ENCODE measurements around the gene HLA-DRB5. TPM values are rescaled to one million over a fixed set of nuclear protein-coding genes. Genes with fewer than 3 reads are reported as not detected.
"Not testable (repeated sequence)": the region's sequence is repeated elsewhere in the genome, so short reads cannot be mapped to it uniquely, and the experiment has no call there.

HLA-DRB5 gene
- polyA plus RNA-seq, 10 donors: 1.1 to 19.3 (median 2.9) TPM

DNA sequence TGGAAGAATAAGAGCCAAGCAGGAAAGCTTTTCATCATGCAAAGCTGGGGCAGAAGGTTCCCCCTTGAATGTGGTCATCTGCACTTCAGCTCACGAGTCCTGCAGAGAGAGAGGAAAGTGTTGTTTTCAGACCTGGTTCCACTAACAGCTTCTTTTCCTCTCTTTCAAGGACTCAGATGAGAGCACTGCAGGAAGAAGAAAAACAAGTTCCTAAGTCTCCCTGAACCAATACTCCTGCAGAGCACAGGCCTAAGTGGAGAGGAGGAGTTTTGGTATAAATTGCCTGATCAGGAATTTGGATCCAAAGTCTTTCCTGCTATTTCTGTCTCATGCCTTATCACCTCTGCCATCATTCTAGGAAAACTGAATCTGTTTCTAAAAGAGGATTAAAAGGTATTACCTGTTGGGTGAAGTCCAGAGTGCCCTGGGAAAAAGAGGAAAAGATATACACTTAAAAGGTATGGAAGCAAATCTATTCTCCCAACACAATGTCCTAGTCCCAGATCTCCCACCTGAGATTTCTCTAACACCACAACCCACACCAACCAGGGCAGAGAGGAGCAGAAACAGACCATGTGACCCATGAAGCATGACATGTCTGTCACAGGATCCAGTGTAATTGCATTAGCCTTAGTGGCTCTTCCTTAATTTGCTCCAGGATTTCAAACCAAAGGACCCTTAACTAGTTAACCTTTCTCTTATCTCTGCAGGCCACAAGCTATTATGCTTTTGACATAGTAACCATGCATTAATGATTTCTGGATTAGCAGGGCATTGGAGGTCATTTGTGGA, 12.2 kb downstream of the HLA-DRB5 start:
- DNase-seq: no peak

DNA sequence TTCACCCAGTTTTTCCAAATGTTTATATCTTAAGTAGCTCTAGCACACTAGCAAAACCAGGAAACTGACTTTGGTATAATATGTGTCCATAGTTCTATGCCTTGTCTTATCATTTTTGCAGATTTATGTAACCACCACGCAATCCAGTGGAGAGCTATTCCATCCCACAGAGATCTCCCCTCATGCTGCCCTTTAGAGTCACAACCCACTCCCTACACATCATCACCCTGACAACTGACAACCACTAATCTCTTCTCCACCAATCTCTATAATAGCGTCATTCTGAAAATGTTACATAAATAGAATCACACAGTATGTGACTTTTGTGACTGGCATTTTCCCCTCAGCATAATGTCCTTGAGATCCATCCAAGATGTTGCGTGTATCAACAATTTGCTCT, 29.1 kb downstream of the HLA-DRB5 start:
- DNase-seq: no peak

DNA sequence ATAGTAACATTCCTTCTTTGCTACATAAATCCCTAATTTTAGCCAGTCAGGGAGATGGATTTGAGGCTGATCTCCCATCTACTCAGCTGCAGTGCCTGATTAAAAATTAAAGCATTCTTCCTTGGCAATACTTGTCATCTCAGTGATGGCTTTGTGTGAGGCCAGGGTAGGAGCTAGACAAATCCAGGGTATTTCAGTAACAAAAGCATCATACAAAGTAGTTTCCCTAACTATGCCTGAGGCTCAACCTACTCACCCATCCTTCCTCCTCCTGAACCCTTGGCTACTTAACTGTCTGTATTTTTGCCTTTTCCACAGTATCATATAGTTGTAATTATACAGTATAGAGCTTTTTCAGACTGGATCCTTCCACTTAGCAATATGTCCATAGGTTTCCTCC, 37.7 kb downstream of the HLA-DRB5 start:
- no peak for DNase-seq

DNA sequence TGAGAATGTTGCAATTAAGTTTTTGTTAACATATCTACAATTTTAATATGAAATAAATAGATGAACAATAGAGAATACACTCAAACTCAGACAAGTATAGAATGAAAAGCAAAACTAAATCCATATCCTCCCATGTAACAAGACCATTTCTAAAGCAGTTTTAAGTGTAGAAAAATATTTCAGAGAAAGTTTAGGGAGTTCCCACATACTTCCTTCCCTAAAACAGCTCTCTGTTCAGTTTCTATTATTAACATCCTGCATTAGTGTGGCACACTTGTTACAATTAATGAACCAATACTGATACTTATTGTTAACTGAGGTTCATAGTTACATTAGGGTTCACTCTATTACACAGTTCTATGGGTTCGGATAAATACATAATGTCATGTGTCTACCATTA, 38.4 kb downstream of the HLA-DRB5 start:
- DNase-seq: no peak

DNA sequence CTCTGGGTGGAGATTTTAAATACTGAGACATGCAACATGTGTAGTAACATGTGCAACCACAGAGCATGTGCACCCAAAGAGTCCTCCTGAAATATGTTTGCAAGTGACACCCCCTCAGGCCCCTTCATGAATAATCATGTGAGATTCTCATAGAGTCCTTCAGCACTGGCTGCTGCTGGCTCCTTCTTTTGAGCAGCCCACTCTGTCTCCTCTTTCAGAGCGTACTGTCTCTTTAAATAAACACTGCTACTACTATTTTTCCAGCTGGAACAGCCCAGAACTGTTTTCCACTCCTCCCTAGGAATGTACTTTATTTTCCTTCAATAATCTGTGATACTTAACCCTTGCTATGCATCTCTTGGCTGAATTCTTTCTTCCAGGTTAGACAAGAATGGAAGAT, 42.0 kb downstream of the HLA-DRB5 start:
- DNase-seq: no peak

DNA sequence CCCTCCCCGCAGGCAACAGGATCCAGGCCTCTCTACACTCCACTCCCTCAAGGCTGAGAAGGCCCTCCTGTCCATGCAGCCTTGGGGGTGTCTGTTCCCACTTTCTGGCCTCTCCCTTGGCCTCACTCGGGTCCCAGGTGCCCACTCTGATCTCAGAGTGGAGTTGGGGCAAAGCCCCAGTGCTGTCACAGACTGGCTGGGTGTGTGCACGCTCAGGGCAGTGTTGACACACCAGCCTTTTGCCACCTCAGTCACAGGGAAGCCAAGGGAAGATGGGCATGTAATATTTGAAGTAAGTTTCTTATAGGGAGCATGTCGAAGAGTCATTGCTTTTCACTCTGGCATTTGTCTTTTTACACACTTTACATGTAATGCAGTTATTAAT, 45.5 kb downstream of the HLA-DRB5 start:
- no peak for DNase-seq

DNA sequence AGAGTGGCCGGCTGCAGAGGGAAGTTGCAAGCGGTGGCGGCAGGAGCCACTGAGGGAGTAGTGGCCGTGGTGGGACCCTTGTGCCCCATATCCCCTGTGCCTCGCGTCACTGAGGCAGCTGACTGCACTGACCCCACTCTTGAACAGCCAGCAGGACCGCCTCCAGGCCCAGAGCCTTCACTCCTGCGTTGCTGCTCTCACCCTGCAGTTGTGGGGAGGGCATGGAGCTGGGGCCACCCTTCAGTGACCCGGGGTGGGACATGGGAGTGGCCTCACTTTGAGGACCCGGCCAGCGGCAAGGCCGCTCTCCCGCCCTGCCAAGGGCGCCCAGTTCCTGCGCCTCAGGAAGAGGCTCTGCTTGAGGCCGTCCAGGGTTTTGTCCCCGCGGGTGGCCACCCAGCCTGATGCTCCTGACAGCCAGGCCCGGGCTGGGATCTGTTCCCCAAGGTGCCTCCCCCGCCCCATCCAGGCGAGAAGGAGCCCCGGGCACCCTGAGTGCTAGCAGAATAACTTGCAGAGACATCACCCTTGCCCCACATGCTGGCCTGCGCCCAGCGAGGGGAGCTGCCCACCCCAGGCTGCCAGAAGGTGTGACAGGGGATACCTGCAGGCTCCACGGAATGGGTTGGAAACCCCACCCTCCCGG, 46.0 kb downstream of the HLA-DRB5 start:
- DNase-seq: no peak

DNA sequence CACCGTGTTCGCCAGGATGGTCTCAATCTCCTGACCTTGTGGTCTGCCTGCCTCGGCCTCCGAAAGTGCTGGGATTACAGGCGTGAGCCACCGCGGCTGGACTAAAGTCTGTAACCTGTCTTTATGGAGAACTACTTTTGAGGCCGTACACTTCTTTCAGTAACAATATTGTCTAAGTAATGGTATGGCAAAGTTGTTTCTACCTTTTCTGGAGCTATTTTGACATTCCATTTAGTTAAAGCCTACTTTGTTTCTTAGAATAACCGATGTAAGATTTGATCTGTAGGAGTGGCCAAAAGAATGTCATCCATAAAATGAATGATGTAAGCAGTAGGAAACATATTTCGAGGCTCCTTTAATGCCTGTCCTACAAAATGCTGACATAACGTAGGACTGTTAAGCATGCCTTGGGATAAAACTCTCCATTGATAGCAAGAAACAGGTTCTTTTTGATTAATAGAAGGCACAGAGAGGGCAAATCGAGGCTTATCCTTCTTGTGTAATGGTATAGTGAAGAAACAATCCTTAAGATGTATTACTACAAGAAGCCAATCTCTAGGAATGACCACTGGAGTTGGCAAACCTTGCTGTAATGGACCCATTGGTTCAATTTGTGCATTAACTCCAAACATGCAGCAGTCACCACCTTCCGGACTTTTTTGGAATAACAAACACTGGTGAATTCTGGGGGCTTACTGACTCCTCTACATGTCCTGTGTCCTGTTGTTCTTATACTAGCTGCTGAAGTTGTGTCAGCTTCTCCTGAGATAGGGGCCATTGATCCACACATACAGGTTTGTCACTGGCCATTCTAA, 54.5 kb downstream of the HLA-DRB5 start:
- DNase-seq: no peak

DNA sequence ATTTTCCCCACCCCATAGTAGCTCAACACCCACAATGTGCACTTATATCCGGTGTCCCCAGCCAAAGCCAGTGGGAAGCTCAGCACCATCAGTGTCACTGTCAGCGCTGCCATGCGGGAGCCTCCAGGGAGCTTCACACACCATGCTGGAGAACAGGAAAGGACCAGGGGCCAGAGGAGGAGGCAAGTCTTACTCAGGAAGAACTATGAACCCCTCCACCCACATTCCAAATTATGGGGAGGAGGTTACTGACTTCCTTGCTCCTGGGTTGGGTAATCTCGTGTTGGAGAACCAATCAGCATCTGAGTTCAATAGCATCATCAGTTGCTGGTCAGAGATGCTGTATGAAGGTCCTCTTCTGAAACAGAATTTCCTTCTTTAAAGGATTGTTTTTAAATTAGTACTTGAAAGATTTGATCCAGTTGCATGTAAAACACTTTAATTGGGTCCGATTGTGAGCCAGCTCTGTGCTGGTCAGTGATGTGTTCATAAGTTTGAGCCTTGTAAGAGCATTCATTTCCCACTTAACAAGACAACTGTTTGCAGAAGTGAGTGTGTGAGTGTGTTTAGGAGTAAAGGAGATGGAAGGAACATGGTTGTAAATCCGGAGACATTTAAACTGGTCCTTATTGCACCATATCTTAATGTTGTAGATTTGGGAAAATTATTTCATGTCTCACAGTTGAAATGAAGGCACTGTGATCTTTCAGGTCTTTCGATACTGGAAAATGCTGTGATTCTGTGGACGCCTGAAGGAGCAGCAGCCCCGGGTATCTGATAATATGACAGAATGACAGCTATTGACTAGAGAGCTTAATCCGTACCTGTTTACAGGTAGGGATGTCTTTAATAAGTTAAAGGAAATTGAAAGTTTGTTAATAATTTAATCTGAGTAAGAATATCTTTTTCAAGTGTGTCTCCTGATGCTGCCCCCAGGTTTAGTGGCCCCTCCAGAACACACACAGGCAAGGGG, 56.4 kb downstream of the HLA-DRB5 start:
- peak in 1 of 3 donors; percentile 15 for DNase-seq

DNA sequence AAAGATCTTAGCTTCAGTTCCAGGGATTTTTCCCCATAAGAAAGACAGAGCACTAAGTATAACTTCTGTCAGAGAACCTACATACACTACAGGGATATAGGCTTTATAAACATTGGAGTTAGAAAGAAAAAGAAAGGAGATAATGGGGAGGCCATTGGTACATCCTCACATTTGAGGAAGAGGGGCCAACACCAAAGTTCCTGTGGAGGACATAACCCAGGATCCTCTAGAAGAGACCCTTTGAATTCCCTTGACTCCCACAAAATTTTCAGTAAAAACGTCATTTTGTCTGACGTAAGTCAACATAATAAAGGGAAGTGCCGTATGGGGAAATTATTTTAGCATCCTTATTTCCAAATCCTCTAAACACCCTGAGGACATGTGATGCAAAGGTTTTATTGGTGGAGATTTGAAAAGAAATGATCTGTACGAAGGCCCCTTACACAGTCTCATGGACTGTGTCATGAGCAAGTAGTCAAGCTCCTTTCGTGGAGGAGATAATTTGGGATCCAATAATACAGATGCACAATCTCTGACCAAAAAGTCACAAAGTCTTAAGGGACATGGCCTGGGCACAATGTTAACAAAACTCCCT, 57.2 kb downstream of the HLA-DRB5 start:
- no peak for DNase-seq

DNA sequence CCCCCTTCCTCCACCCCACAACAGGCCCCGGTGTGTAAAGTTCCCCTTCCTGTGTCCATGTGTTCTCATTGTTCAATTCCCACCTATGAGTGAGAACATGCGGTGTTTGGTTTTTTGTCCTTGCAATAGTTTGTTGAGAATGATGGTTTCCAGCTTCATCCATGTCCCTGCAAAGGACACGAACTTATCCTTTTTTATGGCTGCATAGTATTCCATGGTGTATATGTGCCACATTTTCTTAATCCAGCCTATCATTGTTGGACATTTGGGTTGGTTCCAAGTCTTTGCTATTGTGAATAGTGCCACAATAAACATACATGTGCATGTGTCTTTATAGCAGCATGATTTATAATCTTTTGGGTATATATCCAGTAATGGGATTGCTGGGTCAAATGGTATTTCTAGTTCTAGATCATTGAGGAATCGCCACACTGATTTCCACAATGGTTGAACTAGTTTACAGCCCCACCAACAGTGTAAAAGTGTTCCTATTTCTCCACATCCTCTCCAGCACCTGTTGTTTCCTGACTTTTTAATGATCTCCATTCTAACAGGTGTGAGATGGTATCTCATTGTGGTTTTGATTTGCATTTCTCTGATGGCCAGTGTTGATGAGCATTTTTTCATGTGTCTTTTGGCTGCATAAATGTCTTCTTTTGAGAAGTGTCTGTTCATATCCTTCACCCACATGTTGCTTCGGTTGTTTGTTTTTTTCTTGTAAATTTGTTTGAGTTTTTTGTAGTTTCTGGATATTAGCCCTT, 62.2 kb downstream of the HLA-DRB5 start:
- DNase-seq: not testable (repeated sequence)

Other genes starting within 250 kb of the HLA-DRB5 start
- gene TSBP1, start 158.4 kb downstream of the HLA-DRB5 start, polyA plus RNA-seq (ENCODE audit: insufficient read length in 10 of 10): under 1 TPM in 1 of 10 donors, not detected in 9; 0.45 TPM
- gene BTNL2, start 123.1 kb downstream of the HLA-DRB5 start, polyA plus RNA-seq (ENCODE audit: insufficient read length in 10 of 10): 1 to 10 TPM in 1 of 10 donors, under 1 TPM in 8, not detected in 1; 0.16 to 1.2 (median 0.39) TPM
- 10 to 100 TPM; 16.9 to 36.5 (median 29.0) TPM for gene HLA-DRA, start 90.4 kb downstream of the HLA-DRB5 start, polyA plus RNA-seq (ENCODE audit: insufficient read length in 10 of 10)
- 10 to 100 TPM in 6 of 10 donors, 1 to 10 TPM in 4; 3.9 to 22.6 (median 11.4) TPM for gene HLA-DRB1, start 59.6 kb upstream of the HLA-DRB5 start, polyA plus RNA-seq (ENCODE audit: insufficient read length in 10 of 10)
- 1 to 10 TPM in 9 of 10 donors, under 1 TPM in 1; 0.89 to 6.0 (median 2.5) TPM for gene HLA-DQA1, start 107.1 kb upstream of the HLA-DRB5 start, polyA plus RNA-seq (ENCODE audit: insufficient read length in 10 of 10)
- gene HLA-DQB1, start 136.4 kb upstream of the HLA-DRB5 start, polyA plus RNA-seq (ENCODE audit: insufficient read length in 10 of 10): 1 to 10 TPM in 9 of 10 donors, under 1 TPM in 1; 0.84 to 6.4 (median 2.3) TPM
- under 1 TPM in 6 of 10 donors, not detected in 4; 0.14 to 0.69 (median 0.53) TPM for gene HLA-DQA2, start 211.1 kb upstream of the HLA-DRB5 start, polyA plus RNA-seq (ENCODE audit: insufficient read length in 10 of 10)
- gene HLA-DQB2, start 233.2 kb upstream of the HLA-DRB5 start, polyA plus RNA-seq (ENCODE audit: insufficient read length in 10 of 10): under 1 TPM in 6 of 10 donors, not detected in 4; 0.17 to 0.70 (median 0.32) TPM